GM18951 (cell line): Measurements from ENCODE around the gene GPR37L1.
"Not testable (repeated sequence)": the region's sequence is repeated elsewhere in the genome, so short reads cannot be mapped to it uniquely, and the experiment has no call there.

Experiments
- POLR2A ChIP-seq: IDR thresholded peaks from 4 replicates; pipeline ENCODE4 v1.6.1; 2011; ENCODE audit warnings: mild to moderate bottlenecking; ENCODE audit not compliant: insufficient read length, insufficient read depth; ENCODE audit errors: extremely low read depth
- in situ Hi-C: fragments of 300-500 bp; cut with MboI; formaldehyde crosslinking; loops from one replicate; pipeline ENCODE4 v1.12.0; 2022; ENCODE audit warnings: low sequenced_read_pairs, mixed read lengths, inconsistent platforms; ENCODE audit not compliant: unreplicated experiment

The GPR37L1 gene

GRCh38 chr1:202167708-202168415, 45.1 kb downstream of the GPR37L1 start:
- TF ChIP-seq POLR2A = no peak
- in situ Hi-C loops = no loop called here

- no peak for TF ChIP-seq POLR2A
- in situ Hi-C loops = no loop called here
These were observed 46.1 kb downstream of the GPR37L1 start for GRCh38 chr1:202168861-202169260.

- in situ Hi-C loops = no loop called here
- TF ChIP-seq POLR2A = no peak
These were observed 48.0 kb downstream of the GPR37L1 start for GRCh38 chr1:202170726-202171125.

DNA sequence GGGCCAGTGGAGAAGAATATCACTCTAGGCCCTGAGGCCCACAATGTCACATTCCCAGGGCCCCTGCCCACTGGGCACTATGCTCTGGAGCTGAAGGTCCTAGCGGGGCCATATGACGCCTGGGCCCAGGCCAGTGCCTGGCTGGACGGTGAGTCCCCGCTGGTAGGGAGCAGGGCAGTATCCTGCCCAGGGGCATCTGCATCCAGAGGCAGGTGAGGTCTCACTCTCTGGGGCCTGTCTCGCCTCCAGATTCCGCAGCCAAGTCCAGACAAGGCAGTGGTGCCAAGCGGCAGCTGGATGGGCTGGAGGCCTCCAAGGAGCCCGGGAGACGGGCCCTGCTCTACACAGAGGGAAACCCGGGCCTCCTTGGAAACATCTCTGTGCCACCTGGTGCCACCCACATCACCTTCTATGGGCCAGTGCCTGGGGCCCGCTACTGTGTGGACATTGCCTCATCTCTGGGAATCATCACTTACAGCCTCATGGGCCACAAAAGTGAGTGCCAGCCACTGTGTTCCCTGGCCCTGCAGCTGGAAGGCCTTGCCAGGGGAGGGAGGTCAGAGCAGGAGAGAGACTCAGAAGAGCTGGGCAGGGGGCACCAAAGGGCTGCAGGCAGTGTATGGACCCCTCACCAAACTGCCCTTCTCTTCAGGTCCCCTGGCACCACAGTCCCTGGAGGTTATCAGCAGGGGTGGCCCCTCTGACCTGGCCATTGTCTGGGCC, 48.7 kb downstream of the GPR37L1 start:
- no peak for TF ChIP-seq POLR2A
- in situ Hi-C loops = no loop called here

DNA sequence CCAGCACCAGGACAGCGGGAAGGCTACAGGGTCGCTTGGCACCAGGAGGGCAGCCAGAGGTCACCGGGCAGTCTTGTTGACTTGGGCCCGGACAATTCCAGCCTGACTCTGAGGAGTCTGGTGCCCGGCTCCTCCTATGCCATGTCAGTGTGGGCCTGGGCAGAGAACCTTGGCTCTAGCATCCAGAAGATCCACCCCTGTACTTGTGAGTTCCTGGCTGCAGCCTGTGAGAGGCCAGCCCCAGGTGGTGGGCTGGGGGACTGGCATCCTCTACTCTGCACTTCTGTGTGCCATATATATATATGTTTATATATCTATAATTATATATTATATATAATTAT, 49.3 kb downstream of the GPR37L1 start:
- TF ChIP-seq POLR2A = no peak
- in situ Hi-C loops = no loop called here

GRCh38 chr1:202173993-202174392, 51.3 kb downstream of the GPR37L1 start:
- no peak for TF ChIP-seq POLR2A
- in situ Hi-C loops = no loop called here

DNA sequence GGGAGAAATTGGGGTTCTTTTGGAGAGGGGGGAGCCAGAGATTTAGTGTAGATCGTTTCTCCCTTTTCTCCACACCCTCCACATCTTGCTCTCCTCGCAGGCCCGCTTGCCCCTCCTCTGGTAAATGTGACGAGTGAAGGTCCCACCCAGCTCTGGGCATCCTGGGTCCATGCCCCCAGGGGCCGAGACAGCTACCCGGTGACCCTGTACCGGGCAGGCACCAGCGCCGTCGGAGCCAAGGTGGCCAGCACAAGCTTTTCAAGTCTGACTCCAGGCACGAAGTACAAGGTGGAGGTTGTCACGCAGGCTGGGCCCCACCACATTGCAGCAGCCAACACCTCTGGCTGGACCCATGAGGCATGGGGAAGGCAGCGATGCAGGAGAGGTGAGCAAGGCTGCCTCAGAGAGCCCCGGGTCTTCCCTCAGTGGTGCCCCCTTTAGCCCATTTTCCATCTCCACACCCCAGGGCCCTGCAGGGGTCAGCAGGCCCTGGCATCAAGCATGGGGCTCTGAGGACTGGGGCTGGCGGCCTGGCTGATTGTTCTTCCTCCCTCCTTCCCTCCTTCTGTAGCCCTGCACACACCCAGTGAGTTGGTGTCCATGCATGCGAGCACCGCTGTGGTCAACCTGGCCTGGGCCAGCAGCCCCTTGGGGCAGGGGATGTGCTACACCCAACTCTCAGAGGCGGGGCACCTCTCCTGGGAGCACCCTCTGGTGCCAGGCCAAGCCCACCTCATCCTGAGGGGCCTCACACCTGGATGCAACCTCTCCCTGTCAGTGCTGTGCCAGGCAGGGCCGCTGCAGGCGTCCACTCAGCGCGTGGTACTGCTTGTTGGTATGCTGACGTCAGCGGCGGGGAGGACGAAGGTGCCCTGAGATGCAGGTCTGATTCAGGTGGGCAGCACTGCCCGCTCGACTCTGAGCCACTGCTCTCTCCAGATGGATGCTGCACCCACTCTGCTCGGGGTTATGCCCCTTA, 54.5 kb downstream of the GPR37L1 start:
- in situ Hi-C loops = no loop called here
- no peak for TF ChIP-seq POLR2A

- TF ChIP-seq POLR2A = no peak
- in situ Hi-C loops = no loop called here
These were observed 57.4 kb downstream of the GPR37L1 start for GRCh38 chr1:202179828-202180750.

- in situ Hi-C loops = not testable (repeated sequence)
These were observed 58.0 kb downstream of the GPR37L1 start for GRCh38 chr1:202180751-202181139.

DNA sequence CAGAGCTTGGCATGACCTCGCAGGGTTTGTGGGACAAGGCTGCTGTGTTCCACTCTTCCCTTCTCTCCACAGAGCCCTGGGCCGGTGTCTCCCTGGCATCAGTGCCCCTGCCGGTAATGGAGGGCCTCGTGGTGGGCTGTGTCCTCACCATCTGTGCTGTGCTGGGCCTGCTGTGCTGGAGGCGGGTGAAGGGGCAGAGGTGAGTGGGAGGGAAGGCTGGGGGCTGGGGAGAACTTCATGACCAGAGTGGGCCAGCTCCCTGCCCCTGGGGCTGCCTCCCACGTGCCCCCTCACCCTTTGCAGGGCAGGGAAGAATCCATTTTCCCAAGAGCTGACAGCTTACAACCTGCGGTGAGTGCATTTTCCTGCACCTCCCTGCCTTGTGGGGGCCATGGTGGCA, 58.9 kb downstream of the GPR37L1 start:
- no peak for TF ChIP-seq POLR2A
- in situ Hi-C loops = no loop called here

- in situ Hi-C loops = no loop called here
- TF ChIP-seq POLR2A = no peak
These were observed 59.5 kb downstream of the GPR37L1 start for GRCh38 chr1:202182040-202182877.
